Heart left ventricle (tissue), 13 donors: ENCODE data around the gene TRPM3.

ENCODE experiments used
- POLR2A ChIP-seq, 2 donors: fragments of 450-650 bp; IDR thresholded peaks; one replicate each; pipeline ENCODE4 v1.6.1; 2017; ENCODE audit warnings: antibody characterized with exemption in 2 of 2, mild to moderate bottlenecking in 2 of 2, moderate library complexity in 2 of 2
- TF ChIP-seq, protein P1 (sequence below), 12 donors: fragments of 200-600 bp; sonication (generic) in 4 of 12; IDR thresholded peaks; one replicate each; pipeline versions ENCODE4 v1.5.0 to v1.8.0; 2018 to 2022; ENCODE audit warnings: antibody characterized with exemption in 12 of 12, mild to moderate bottlenecking in 5 of 12
- donor health status: ischemic (EF 13 %, LVEDD 7.1; RV severe dilation, severe dysfunction).
- donor health status: DM: no; HTN: yes; CAD: no.
- donor health status: DM: no; HTN: no; CAD: no.
- donor health status: ischemic (EF 25% LVEDD 6.9; RV normal size, moderate dysfunction).
- donor health status: ischemic (EF 25% LVEDD 5.7; RV mildly dilated, moderate dysfunction).
- donor health status: ischemic (EF 35%, LVEDD 5.7; RV mildly dilated, moderate dysfunction).
- donor health status: nonischemic (EF 11% LVEDD 7.7; RV severe dilation, severe dysfunction).
- donor health status: DM: yes; HTN: yes; CAD: no.
- donor health status: PGD.
- donor health status: ischemic (EF 29% LVEDD 5.4; RV normal size, mild dysfunction).
- donor health status: nonischemic (EF 23%, LVEDD 6.1; RV moderate dilation, normal function).

DNA sequence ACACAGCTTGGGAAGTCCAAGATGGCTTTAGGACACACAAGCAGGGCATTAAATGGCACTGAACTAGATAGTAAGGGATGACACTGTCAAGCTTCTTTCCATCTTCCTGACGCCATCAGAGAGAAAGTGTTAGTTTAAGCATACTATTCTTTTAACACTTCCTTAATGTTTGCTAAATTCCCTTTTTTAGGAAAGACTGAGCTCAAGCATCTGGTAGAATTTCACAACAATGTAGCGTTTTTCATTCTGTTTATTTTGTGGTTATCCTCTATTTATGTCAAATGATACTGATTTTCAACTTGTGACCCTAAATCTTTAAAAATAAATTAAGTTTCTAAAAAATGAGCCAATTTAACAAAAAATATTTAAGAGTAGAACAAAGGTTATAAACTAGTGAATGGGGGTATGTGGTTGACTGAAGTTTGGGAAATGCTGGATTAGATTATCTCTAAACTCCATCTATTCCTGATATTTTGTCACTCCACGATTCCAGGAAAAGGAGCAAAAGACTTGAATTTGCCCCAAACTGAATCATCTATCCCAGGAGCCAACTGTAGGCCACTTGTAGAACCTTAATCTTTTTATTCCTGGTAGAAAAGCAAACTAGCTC is 559.5 kb downstream of the TRPM3 start:
- no peak for TF ChIP-seq POLR2A (IDR thresholded peaks at IDR 0.05)
- TF ChIP-seq, protein P1, sequence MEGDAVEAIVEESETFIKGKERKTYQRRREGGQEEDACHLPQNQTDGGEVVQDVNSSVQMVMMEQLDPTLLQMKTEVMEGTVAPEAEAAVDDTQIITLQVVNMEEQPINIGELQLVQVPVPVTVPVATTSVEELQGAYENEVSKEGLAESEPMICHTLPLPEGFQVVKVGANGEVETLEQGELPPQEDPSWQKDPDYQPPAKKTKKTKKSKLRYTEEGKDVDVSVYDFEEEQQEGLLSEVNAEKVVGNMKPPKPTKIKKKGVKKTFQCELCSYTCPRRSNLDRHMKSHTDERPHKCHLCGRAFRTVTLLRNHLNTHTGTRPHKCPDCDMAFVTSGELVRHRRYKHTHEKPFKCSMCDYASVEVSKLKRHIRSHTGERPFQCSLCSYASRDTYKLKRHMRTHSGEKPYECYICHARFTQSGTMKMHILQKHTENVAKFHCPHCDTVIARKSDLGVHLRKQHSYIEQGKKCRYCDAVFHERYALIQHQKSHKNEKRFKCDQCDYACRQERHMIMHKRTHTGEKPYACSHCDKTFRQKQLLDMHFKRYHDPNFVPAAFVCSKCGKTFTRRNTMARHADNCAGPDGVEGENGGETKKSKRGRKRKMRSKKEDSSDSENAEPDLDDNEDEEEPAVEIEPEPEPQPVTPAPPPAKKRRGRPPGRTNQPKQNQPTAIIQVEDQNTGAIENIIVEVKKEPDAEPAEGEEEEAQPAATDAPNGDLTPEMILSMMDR (IDR thresholded peaks at IDR 0.05): no peak
